SU-DHL-6 (cell line): ENCODE results near the gene SAPCD2.

Source experiments
- EZH2phosphoT487 ChIP-seq: fragments of 200-600 bp; sonication (generic), shearing (Covaris generic); conservative IDR thresholded peaks from 2 replicates; pipeline ENCODE4 v1.6.1; 2018; ENCODE audit warnings: mild to moderate bottlenecking, antibody characterized with exemption, low read length, moderate library complexity, mixed read lengths
- TF ChIP-seq, protein P1 (sequence below): fragments of 200-600 bp; sonication (generic); IDR thresholded peaks from one replicate; pipeline ENCODE4 v1.5.1; 2017; ENCODE audit warnings: antibody characterized with exemption, mild to moderate bottlenecking, low read length, moderate library complexity; ENCODE audit not compliant: insufficient read depth, poor library complexity, severe bottlenecking

GRCh38 chr9:137027369-137028262, 42.7 kb downstream of the SAPCD2 start, which contains the start of gene ABCA2:
- TF ChIP-seq, protein P1, sequence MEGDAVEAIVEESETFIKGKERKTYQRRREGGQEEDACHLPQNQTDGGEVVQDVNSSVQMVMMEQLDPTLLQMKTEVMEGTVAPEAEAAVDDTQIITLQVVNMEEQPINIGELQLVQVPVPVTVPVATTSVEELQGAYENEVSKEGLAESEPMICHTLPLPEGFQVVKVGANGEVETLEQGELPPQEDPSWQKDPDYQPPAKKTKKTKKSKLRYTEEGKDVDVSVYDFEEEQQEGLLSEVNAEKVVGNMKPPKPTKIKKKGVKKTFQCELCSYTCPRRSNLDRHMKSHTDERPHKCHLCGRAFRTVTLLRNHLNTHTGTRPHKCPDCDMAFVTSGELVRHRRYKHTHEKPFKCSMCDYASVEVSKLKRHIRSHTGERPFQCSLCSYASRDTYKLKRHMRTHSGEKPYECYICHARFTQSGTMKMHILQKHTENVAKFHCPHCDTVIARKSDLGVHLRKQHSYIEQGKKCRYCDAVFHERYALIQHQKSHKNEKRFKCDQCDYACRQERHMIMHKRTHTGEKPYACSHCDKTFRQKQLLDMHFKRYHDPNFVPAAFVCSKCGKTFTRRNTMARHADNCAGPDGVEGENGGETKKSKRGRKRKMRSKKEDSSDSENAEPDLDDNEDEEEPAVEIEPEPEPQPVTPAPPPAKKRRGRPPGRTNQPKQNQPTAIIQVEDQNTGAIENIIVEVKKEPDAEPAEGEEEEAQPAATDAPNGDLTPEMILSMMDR: no peak
- no peak for TF ChIP-seq EZH2phosphoT487
